Keratinocyte (primary cell): ENCODE data around the gene CREG2. TPM values are rescaled to one million over a fixed set of nuclear protein-coding genes. Genes with fewer than 3 reads are reported as not detected.

Source experiments
- DNase-seq: peaks from one replicate; pipeline ENCODE4 v3.0.0-alpha.2; 2011; ENCODE audit warnings: low read depth, missing footprints, low spot score
- FAIRE-seq: peaks from 2 replicates; lab custom pipeline; 2011; peaks lifted over from hg19 to GRCh38; lab: Jason Lieb, UNC
- H2AFZ ChIP-seq: 2 replicates; pipeline ENCODE4 v1.6.0; 2012; ENCODE audit warnings: low read length, control low read depth, inconsistent platforms; ENCODE audit not compliant: control insufficient read depth
- H3K27ac ChIP-seq: 2 replicates; pipeline ENCODE4 v1.5.1; 2011; ENCODE audit warnings: low read length; ENCODE audit not compliant: control insufficient read depth, insufficient read depth
- H3K27me3 ChIP-seq: 3 replicates; pipeline ENCODE4 v1.6.0; 2011; ENCODE audit warnings: low read length; ENCODE audit not compliant: control insufficient read depth, insufficient read depth; ENCODE audit errors: extremely low read depth
- H3K36me3 ChIP-seq, 2 experiments: 2 replicates in 1 of 2; 3 replicates in 1 of 2; pipeline ENCODE4 v1.5.1; 2011; ENCODE audit warnings: low read length in 2 of 2, mild to moderate bottlenecking in 1 of 2; ENCODE audit not compliant: control insufficient read depth in 2 of 2, insufficient read depth in 2 of 2; ENCODE audit errors: extremely low read depth in 1 of 2
- H3K4me1 ChIP-seq: 3 replicates; pipeline ENCODE4 v1.5.1; 2011; ENCODE audit warnings: low read length; ENCODE audit not compliant: control insufficient read depth, insufficient read depth; ENCODE audit errors: extremely low read depth
- H3K4me2 ChIP-seq: 3 replicates; pipeline ENCODE4 v1.6.0; 2011; ENCODE audit warnings: low read depth, low read length; ENCODE audit not compliant: control insufficient read depth, insufficient read depth; ENCODE audit errors: extremely low read depth
- H3K4me3 ChIP-seq, 3 experiments: fragments of 200-600 bp in 1 of 3; sonication (generic) in 1 of 3; 2 replicates in 2 of 3; 3 replicates in 1 of 3; pipeline ENCODE4 v1.5.1; 2011 to 2016; ENCODE audit warnings: low read length in 3 of 3, mild to moderate bottlenecking in 3 of 3, control low read depth in 2 of 3, inconsistent platforms in 1 of 3, low read depth in 1 of 3, mixed read lengths in 1 of 3, mixed run types in 1 of 3, moderate library complexity in 1 of 3; ENCODE audit not compliant: control insufficient read depth in 2 of 3, insufficient read depth in 2 of 3; ENCODE audit errors: extremely low read depth in 1 of 3
- H3K79me2 ChIP-seq: 2 replicates; pipeline ENCODE4 v1.6.0; 2012; ENCODE audit warnings: low read length; ENCODE audit not compliant: control insufficient read depth, insufficient read depth
- H3K9ac ChIP-seq: 3 replicates; pipeline ENCODE4 v1.6.0; 2011; ENCODE audit warnings: low read length; ENCODE audit not compliant: control insufficient read depth, insufficient read depth; ENCODE audit errors: extremely low read depth
- H3K9me1 ChIP-seq: 3 replicates; pipeline ENCODE4 v1.6.0; 2011; ENCODE audit warnings: low read length; ENCODE audit not compliant: control insufficient read depth, insufficient read depth; ENCODE audit errors: extremely low read depth
- H3K9me3 ChIP-seq: 2 replicates; pipeline ENCODE4 v1.5.1; 2012; ENCODE audit warnings: low read depth, low read length; ENCODE audit not compliant: control insufficient read depth
- H4K20me1 ChIP-seq: 3 replicates; pipeline ENCODE4 v1.6.0; 2011; ENCODE audit warnings: low read length; ENCODE audit not compliant: control insufficient read depth, insufficient read depth; ENCODE audit errors: extremely low read depth
- CTCF ChIP-seq, 3 experiments: IDR thresholded peaks in 1 of 3; conservative IDR thresholded peaks in 1 of 3; optimal IDR thresholded peaks in 1 of 3; 2 replicates in 2 of 3; 3 replicates in 1 of 3; pipeline versions ENCODE3 to v1.5.1; 2011; ENCODE audit warnings: low read length in 3 of 3, mild to moderate bottlenecking in 3 of 3, moderate library complexity in 2 of 3, control low read depth in 1 of 3, inconsistent platforms in 1 of 3; ENCODE audit not compliant: insufficient read depth in 2 of 3; ENCODE audit errors: extremely low read depth in 1 of 3
- EZH2 ChIP-seq: IDR thresholded peaks from one replicate; pipeline ENCODE4 v1.6.1; 2012; ENCODE audit warnings: inconsistent platforms, mild to moderate bottlenecking, low read length, moderate library complexity
- dilution Hi-C: fragments of 300-500 bp; cut with MboI; formaldehyde crosslinking; loops from one replicate; pipeline ENCODE4 v1.7.0; 2020; ENCODE audit warnings: low sequenced_read_pairs; ENCODE audit not compliant: extremely low pct_ligation_motif_present
- polyA plus RNA-seq, 5 experiments: library from polyadenylated mRNA; depleted of rRNA in 3 of 5; stranded (reverse) in 3 of 5; stranded (forward) in 1 of 5; unstranded in 1 of 5; fragments of >200 nt; gene quantifications; 1 replicate in 1 of 5; 2 replicates in 3 of 5; 3 replicates in 1 of 5; pipeline versions ENCODE4 v1.2.1 to v1.2.3, GENCODE V29; 2011 to 2012; ENCODE audit warnings: missing spikeins in 2 of 5, low read depth in 1 of 5, low replicate concordance in 1 of 5

Gene CREG2
- polyA plus RNA-seq, 1 donor (not counting 4 experiments of a cell fraction or from before 2014, with no cell fraction given): 1.7 TPM

GRCh38 chr2:101310090-101310833 lies 77.0 kb downstream of the CREG2 start:
- no peaks in the 10 kb centered on the region for H3K27me3 ChIP-seq
- peaks cover 34% of the 10 kb centered on the region for H3K4me1 ChIP-seq
- no peak overlapping the region for H3K27ac ChIP-seq
- no peak overlapping the region for H3K9ac ChIP-seq
- peaks cover 22% of the 10 kb centered on the region for H4K20me1 ChIP-seq
- TF ChIP-seq CTCF (optimal IDR thresholded peaks at IDR 0.05 in 1 of 3, IDR thresholded peaks at IDR 0.05 in 1 of 3, conservative IDR thresholded peaks at IDR 0.05 in 1 of 3; ENCODE audit: extremely low read depth in 1 of 3, insufficient read depth in 2 of 3, low read length in 3 of 3): no peak
- no peak for TF ChIP-seq EZH2
- DNase-seq (no peak), FAIRE-seq (no peak)
- peaks cover 33% of the 10 kb centered on the region for H3K79me2 ChIP-seq
- dilution Hi-C loops: no loop called here
- no peak overlapping the region for H3K4me3 ChIP-seq
- peak overlapping the region; percentile 57 for H2AFZ ChIP-seq
- H3K9me1 ChIP-seq: peaks cover 3% of the 10 kb centered on the region
- H3K36me3 ChIP-seq: peaks cover 4 to 5% of the 10 kb centered on the region in 2 experiments
- no peak overlapping the region for H3K4me2 ChIP-seq
- H3K9me3 ChIP-seq: no peaks in the 10 kb centered on the region

GRCh38 chr2:101308432-101309210 lies 78.7 kb downstream of the CREG2 start, which contains the start of gene RNF149:
Gene RNF149, minus strand, starts transcription at chr2:101308701. Its CDS starts 113 bp downstream, at chr2:101308588.
- Histone ChIP-seq H3K36me3 (peaks cover 4 to 12% of the 10 kb centered on the region in 2 experiments), H3K4me2 (peak within 1 kb of the TSS; percentile 98), H3K9me1 (peaks cover 3% of the 10 kb centered on the region), H3K9ac (peak within 1 kb of the TSS; percentile 89), H3K79me2 (peaks cover 49% of the 10 kb centered on the region), H3K27me3 (no peaks in the 10 kb centered on the region), H3K9me3 (no peaks in the 10 kb centered on the region), H3K4me3 (peak within 1 kb of the TSS; percentile 83 to 89 (median 84)), H4K20me1 (peaks cover 28% of the 10 kb centered on the region), H2AFZ (peak within 1 kb of the TSS; percentile 71), H3K27ac (peak within 1 kb of the TSS; percentile 93), H3K4me1 (peaks cover 38% of the 10 kb centered on the region)
- FAIRE-seq: peak; percentile 13
- TF ChIP-seq EZH2 (no peak), CTCF (optimal IDR thresholded peaks at IDR 0.05 in 1 of 3, IDR thresholded peaks at IDR 0.05 in 1 of 3, conservative IDR thresholded peaks at IDR 0.05 in 1 of 3; ENCODE audit: extremely low read depth in 1 of 3, insufficient read depth in 2 of 3, low read length in 3 of 3) (no peak)
- dilution Hi-C loops: no loop called here
- peak; percentile 69 for DNase-seq
